ENCODE results near the gene VPS41.

- TF ChIP-seq EP300 (IDR thresholded peaks at IDR 0.05; ENCODE audit: low read depth in 2 of 2, low read length in 2 of 2) (no peak), EP300 (CRISPR knock-in tag; IDR thresholded peaks at IDR 0.05; ENCODE audit: borderline replicate concordance) (no peak), RBAK (CRISPR knock-in tag; IDR thresholded peaks at IDR 0.05) (no peak), HOXA3 (CRISPR knock-in tag; IDR thresholded peaks at IDR 0.05) (no peak), ZNF143 (CRISPR knock-in tag; IDR thresholded peaks at IDR 0.05) (no peak), UBTF (CRISPR knock-in tag; IDR thresholded peaks at IDR 0.05) (no peak), ELF4 (CRISPR knock-in tag; IDR thresholded peaks at IDR 0.05; ENCODE audit: borderline replicate concordance) (no peak), PBX3 (CRISPR knock-in tag; IDR thresholded peaks at IDR 0.05; ENCODE audit: borderline replicate concordance) (no peak)
These were observed 79.4 kb downstream of the VPS41 start for GRCh38 chr7:38829488-38830165.

Measured in HepG2 (cell line).